Measurements from ENCODE around the gene SLC6A11.

SLC6A11 gene

DNA sequence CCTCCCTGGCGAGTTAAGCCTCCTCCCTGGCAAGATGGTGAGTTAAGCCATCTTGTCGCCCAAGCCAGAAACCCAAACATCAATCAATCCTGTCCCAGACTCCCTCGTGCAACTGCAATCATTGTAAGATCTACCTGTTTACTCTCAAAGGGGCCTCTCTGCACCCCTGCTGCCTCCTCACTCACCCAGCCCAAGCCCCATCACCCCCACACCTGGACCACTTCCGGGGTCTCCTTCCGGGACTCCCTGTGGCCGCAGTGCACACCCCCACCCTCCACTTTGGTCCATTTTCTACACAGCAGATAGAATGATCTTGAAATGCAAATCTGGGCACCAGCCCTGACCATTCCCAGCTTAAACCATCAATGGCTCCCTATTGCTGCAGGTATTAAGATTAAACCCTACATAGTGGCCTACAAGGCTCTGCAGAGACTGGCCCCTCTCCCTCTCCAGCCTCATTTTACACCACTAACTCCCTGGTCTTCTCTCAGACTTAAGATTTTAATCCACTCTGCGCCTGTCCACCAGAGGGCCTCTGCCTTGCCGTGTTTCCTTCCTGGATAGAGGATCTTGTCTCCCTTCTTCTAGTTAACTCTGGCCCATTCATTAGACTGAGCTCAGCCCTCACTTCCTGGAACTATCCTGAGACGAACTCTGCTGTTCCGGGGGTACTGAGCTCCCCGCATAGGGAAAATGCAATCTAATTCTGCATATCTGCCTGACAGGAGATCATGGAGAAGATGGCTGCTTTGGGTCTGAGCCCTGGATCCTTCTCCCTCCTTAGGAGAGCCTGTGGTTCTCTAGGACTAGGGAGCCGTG, 134.7 kb downstream of the SLC6A11 start:
- peak in 45 of 58 donors; percentile 10 to 68 (median 37) for DNase-seq

DNA sequence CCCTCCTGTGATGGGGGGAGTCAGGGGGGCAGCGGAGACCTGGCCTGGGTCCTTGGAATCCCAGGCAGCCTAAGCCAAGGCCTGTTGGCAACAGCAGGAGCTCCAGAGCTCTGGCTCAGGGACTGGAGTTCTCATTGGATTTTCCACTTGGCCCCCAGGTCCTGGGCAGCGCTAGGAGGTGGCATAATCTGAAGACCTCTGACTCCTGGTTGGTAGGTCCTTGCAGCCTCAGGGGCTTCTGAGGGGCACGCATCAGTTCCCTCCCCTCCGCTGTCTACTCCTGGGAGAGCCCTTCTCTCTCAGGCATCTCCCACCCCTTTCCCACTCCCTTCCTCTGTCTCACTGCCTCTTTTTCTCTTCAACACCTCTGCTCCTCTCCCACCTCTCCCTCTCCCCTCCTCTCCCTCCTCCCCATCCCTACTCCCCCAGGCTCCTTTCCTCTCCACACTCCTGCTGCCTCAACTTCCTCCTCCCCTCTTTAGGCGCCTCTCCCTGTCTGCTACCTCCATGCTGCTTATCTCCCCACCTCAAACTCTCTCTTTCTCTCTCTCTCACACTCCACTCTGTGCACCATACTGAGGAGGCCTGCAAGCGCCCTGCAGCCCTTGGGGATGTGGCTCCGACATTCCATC, 135.4 kb downstream of the SLC6A11 start:
- peak in 1 of 58 donors; percentile 48 for DNase-seq

DNA sequence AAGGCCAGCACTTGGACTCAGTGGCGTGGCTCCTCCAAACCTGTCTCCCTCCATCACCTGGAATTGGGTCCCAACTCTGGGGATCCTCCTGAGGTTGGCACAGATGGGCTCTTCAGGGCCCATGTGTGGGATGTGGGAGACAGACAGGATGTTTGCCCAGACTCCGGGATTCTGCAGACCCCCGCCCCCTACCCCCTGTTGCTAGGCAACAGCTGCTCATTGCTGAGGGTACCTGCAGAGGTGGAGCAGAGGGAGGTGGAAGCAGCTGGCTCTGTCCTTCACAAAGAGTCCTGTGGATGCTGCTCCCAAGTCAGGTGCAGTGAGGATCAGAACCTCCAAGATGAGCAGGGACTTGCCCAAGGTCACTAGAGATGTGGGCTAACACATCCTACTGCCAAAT, 136.5 kb downstream of the SLC6A11 start:
- no peak for DNase-seq

DNA sequence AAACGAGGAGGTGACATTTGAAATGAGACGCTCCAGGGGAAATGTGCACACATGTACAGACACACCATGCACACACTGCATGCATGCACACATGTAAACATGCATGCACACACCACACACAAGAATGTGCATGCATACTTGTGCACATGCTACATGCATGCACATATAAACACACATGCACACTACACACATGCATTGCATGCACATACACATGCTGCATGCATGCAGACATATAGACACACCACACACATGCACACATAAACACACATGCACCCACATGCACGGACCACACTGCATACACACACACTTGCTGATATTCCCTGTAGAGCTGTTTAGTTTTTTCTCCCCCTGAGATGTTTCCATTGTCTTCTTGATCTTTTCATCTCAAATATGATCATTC, 138.7 kb downstream of the SLC6A11 start:
- no peak for DNase-seq

DNA sequence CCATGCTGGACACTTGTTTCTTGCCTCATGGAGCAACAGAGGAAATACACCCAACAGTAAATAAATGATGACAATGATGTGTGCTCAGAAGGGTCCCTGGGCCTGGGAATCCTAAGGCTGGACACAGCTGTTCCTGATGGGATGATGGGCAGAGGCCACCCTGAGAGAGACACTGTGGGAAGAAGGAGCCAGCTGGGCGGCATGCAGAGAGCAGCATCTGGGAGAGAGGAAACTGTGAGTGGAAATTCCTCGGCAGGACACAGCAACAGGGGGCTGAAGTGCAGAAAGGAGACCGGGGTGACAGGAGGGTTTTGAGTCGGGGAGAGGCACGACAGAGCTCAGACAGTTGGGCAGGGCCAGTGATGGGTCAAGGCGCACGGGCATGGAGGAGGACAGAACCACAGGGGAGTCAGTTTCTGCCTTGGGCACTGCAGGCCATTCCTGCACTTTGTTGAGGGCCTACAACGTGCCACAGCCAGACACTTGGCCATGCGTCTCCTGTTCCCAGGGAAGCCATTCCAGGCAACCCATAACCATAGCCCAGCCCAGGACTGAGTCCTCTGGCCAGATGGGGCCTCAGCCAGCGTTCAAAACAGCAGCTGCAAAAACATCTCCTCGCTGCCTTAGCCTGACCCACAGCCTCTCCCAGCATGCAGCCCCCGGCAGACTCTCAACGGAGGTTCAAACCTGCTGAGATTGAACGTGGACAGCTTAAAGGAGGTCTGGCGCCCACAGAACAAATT, 139.9 kb downstream of the SLC6A11 start:
- peak in 1 of 58 donors; percentile 14 for DNase-seq

DNA sequence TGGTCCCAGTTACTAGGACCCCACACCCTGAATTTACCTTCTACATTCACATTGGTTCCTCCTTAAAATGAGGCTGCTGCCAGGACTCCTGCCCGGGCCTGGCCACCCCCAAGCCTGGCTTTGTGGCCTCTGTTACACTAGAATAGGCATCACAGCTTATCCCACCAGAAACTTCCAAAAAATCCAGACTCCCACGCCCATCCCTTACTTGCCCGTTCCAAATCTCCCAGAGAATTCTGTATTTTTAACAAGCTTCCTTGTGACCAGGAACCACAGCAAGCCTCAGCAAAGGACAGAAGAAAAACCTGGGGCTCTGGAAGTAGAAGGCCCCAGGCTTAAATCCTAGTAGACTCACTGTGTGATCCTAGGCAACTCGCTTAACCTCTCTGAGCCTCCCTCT, 140.5 kb downstream of the SLC6A11 start:
- DNase-seq: no peak

DNA sequence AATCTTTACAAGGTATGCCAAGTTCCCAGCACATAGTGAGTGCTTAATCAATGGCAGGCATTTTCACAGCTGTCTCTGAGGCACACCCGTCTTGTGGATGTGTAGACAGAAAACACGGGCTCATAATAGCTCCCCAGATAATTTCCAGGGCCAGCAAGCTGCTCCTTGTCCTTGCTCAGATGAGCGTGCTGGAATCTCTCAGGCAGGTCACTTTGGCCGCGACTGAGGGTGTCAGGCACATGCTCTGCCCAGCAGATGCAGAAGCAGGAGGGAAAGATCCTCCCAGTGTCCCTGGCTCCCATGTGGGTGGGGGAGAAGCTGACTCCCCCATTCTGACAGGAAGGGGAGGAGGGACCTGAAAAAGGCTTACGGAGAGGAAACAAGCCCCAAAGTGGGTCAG, 141.0 kb downstream of the SLC6A11 start:
- DNase-seq: peak in 1 of 58 donors; percentile 11

DNA sequence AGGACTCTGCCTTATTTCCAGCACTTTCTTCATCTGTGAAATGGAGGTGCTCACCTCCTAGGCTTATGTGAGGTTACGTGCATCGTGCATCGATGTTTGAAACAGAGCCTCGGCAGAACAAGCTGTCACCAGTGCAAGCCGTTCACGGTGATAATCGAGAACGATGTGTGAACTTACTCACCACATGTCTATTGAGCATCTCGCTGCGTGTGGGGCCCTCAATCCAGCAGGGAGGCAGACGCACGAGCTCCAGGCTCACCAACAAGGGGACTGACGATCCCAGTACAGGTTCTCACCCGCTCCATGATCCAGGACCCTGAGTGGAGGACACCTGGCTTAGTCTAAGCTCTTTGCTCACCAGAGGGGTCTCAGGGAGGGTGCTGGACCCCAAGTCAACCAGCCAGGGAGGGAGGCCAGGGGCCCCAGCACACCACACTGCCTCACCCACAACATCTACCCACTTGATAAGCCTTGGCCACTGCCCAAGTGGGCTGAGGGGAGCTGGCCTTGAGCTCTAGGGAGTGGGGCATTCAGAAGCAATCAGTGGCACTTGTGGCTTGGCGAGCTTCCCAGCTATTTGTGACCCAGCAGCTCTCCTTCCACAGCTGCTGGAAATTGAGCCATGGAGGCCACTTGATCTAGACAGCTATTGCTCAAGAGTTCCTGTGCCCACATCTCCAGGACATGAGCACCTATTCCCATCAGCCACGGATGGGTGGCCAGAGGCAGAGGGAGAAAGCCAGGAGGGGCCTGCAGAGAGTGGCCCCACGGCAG, 142.1 kb downstream of the SLC6A11 start:
- DNase-seq: peak in 9 of 58 donors; percentile 12 to 42 (median 22)

DNA sequence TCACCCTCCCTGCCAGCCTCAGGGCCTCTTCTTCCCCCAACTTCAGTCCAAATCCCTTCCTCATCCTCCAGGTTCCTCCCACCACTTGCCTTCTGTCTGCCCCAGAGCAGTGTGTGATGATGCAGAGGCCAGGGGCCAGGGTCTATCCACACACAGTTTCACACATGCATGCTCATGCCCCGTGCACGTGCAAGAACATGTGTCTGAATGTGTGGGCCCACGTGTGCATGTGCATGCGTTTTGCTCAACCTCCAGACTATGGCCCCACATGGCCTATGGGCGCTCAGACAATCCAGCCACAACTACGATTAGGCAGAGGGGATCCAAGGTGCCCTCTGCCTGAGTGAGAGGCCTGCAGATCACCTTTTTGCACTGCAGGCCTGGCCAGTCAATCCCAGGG, 144.2 kb downstream of the SLC6A11 start:
- DNase-seq: no peak

DNA sequence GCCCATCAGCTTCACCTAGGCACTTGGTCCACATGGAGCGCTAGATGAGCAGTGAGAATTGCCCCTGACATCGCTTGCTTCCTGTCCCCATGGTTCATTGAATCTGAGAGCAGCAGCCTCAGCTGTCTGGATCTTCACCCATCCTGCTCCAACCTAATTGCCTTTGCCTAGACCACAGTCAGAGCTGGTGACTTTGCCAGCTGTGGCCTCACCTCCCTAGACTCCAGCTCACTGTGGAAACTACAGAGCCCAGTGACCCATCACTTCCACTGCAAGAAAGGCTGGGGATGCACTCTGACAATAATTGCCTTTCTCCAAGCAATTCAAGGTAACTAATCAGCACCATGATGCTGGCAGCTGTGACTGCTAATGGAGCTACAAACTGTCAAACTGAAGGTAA, 145.9 kb downstream of the SLC6A11 start:
- DNase-seq: no peak

DNA sequence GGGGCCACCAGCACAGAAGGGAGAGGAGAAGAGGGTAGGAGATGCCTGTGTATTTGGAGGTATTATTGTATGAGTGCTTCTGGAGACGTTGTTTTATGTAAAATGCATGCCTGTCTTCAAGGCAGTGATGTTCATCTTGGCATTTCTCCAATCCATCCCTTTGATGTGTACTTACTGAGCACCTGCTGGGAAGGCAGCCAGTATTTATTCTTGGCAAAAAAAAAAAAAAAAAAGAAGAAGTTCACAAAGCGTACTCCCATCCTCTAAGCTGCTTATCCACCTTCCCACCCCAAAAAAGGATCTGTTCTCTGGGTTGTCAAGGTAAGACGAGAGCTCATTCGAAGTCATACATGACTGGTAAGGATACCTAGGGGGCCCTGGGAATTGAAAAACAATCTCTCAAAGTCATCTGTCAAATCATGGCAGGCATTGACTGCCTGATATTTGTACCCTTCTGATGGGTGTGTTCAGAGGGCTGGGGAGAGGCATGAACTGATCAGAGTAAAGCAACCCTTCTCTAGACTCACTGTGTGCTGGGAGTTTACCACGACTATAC, 146.5 kb downstream of the SLC6A11 start:
- DNase-seq: no peak

DNA sequence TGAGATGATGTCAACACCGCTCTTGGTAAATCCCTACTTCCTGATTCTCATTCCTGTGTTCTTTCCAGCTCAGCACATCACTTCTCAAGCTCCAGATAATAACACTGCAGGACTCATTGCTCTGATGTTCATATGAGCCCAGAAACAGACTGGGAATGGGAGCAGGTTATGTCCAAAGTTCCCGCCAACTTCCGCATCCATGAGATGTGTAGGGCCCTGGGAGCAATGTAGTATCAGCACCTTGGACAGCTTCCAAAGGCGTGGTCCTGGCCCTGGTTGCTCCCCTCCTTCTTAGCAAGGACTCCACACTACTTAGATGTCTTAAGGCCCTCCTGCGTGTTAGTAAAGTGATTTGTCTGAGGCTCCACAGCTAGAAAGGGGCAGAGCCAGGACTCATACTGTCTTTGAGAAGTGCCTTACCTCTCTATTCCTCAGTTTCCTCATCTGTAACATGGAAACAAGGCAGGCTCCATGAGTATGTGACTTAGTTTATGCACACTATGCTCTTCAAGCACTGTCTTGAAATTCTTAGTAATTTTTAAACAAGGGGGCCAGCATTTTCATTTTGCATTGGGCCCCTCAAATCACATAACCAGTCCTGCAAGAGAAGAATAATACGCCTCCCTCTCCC, 148.6 kb downstream of the SLC6A11 start:
- no peak for DNase-seq

DNA sequence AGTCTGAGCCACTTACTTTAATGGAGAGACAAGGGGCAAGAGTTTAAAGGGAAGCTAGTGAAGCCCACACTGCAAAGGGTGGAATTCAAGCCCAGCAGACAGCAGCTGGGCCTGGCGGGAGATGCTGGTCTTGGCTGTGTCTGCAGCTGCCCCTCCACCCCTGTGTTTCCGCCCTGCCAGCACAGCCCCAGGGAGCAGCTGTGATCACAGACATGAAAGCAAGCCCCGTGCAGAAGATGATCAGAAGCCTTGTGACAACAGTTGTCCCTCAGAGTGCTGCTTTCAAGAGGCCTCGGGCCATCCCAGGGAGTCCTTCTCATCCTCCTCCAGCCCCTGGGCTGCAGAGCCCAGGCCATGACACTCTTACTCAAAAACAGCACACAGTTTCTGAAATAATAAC, 152.4 kb downstream of the SLC6A11 start:
- DNase-seq: peak in 50 of 58 donors; percentile 13 to 79 (median 54)

DNA sequence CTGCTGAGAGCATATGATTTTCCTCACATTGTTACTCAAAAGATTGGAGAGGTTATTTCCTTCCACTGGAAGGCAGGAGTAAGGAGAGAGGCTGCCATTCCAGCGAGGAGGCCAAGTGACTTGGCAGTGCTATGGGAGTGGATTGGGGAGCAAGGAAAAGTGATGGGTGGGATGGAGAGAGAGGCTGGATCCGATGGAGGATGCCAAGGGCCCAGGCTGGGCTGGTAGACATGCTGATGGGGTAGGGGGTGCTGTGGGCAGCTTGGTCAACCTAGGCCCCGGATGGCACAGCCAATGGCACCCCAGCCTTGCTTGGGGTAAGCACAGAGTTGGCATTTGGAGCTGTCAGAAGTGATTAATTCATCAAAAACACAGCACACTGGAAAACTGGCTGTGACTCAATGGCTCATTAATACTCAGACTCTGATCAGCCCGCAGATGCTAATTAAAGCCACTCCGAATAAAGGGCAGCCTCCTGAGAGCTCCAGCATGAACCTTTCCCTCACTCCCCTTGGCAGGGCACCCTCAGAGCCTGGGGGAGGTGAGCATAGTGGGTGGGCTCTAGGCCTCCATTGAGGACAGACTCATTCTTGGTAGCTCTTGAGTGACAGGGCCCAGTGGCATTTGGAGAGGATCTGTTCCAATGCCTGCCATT, 154.4 kb downstream of the SLC6A11 start:
- peak in 21 of 58 donors; percentile 17 to 78 (median 59) for DNase-seq

DNA sequence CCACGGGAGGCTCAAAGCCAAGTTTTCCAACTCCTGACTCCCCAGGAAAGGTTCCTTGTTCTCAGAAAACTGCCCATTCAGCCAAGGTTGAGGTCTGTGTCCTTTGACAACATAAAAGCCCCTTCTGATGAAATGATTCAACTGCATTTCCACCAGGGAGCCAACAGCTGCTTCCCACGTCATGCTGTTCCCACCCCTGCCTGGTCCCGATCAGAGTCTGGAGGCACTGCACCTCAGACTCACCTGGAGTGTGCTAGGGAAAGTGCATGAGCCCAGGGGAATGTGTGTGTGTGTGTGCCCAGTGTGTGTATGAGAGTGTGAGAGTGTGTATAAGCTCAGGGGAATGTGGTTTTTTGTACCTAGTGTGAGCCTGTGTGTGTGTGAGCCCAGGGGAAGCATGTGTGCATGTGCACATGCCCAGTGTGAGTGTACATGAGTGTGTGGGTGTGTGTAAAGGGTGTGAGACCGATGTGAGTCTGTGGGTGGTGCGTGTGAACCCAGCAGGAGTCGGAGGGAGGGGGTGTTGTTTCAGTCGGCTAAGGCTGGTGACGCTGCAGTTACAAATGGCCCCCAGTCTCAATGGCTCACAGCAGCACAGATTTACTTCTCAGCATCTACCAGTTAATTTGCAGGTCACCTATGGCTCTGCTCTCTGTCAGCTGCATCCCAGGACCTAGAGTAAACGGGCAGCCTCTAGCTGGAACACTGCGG, 156.2 kb downstream of the SLC6A11 start:
- DNase-seq: no peak

DNA sequence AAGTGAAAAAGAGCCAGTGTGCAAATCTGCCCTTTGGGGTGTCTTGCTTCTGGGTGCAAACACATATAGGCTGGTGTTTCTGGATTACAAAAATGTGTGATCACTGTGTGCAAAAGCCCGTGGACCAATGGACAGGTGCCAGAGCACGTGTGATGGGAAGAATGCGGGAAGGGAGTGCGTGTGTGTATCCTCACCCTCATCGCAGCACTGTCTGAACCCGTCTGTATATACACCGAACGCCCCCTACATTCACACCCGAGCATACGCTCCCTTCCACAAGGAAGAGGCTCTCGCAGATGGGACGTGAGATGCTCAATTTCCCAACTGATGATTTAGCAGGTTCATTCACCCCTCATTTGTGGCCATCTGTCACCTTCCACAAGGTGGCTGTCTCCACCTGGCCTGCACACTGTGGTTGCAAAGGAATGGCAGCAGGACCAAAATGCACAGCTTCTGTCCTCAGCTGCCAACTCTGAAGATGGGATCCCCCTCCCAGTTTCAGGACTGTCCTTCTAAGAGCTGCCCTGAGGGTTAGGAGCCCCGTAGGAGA, 157.1 kb downstream of the SLC6A11 start:
- DNase-seq: no peak

DNA sequence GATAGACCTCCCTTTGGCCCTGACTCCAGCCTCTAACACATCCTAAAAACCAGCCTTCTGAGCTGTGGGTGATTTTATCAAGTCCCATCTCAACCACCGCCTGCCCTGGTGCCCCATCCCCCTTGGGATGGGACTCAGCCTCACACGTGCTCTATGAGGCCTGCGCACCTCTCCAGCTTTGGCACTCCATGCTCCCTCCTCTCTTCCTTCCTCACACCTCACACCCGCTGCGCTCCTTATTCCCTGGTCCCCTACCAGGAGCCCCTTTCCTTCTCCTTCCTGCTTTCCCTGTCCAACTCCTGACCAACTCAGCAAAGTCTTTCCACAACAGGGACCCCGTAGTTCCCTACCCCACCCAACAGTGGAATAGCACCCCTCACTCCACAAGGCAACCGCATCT, 158.1 kb downstream of the SLC6A11 start:
- DNase-seq: no peak

DNA sequence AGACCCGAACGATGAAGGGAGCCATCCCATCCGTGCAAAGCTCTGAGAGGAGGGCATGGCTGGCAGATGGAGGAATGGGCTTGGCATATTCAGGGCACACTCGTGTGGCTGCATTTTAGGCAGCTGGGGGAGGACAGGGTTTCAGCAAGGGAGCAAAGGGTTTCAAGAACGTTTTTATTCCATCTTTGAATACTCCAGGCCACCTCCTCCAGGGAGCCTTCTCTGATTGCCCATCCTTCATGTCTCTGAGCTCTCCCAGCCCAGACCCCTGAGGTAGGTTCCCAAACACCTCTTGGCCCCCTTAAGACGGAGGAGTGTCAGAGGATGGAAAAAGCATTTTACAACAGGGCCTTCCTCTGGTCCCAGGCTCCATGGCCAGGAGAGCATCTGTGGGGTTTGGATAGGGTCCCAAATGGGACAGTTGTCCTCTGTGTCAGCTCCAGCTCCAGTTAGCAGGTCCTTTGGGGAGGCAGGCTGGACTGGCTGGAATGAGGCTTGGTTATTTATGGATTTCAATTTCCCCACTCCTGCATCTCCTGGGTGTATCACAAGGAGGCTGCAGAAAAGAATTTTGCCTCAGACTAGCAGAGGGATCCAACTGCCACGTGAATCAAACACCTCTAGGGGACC, 158.8 kb downstream of the SLC6A11 start:
- DNase-seq: peak in 5 of 58 donors; percentile 11 to 29 (median 23)
